HG03045 (cell line): ENCODE measurements around the gene CITED2.

Source experiments
- ATAC-seq: cut with Tn5 transposase; IDR thresholded peaks from one replicate; pipeline ENCODE4 v1.9.1; 2021; ENCODE audit warnings: mild to moderate bottlenecking, moderate library complexity; ENCODE audit not compliant: unreplicated experiment

Gene CITED2

DNA sequence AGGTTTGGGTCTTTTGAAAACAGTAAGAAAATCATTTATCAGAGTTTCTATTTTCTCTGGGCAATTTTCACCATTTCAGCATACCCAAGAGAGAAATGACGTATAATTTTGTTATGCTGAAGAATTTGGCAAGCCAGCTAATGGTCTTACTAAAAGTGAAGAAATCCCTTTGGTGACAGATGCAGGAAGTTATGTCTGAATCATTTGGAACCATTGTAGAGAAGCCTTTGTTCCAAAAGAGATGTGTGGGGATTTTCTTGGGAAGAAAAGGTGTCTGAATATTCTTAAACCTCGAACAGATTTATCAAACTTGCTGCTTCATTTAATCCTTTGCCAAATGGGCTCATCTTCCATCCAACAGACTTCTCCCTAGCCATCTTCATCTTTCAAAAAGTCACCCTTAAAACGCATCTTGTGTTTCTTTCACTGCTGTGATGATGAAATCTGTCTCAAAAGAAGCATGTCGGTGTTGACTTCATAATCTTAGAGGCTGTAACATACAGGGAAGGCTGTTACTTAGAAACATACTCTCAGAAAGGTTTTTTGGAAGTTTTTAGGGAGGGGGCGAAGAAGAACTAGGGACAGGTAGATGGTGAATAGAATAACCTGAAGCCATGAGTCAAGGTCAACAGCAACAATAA is 39.5 kb downstream of the CITED2 start:
- no peak for ATAC-seq

DNA sequence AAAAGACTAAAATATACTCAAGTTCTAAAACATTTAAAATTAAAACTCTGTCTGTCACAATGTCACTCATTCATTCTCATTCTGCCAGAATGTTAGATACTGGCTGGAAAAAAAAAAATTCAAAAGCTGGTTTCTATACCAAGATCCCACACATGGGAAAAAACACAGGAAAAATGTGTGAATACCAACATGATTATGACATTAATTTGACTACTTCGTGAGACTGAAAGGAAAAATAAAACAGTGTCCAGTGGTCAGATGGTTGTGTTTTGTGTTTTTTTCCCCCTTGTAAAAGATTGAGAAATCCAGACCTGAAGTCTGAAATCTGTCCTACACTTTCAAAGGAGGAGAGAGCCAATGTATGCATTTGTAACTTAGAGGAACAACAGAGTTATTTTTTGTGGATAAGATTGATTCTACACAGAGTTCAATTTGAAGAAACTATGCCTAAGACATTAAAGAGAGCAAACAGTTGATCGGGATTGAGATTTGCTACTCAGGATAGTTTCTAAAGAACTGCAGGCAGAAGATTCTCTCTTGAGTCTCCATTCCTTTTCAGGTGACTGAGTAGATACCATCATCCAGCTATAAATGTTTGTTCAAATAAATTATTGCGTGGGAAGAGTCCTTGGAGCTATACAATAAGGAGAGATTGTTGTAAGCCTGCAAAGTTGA is 43.5 kb downstream of the CITED2 start:
- no peak for ATAC-seq

DNA sequence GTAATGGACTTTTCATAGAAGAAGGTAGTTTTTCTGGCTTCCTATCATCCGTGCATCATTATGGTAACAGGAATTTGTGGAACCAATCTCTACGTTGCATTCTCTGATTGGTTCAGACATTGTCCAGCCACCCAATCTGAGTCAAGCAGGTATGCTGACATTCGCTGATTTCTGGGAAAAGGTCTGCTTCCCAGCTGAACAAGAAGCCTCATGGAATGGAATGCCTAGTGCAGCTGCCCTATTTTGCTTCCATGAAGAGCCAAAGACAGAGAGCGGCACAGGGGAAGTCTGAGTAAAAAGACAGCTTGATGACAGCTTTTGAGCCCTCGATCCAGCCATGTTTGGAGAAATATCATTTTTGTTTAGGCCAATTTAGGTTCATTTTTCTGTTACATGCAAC is 44.1 kb downstream of the CITED2 start:
- ATAC-seq = no peak

DNA sequence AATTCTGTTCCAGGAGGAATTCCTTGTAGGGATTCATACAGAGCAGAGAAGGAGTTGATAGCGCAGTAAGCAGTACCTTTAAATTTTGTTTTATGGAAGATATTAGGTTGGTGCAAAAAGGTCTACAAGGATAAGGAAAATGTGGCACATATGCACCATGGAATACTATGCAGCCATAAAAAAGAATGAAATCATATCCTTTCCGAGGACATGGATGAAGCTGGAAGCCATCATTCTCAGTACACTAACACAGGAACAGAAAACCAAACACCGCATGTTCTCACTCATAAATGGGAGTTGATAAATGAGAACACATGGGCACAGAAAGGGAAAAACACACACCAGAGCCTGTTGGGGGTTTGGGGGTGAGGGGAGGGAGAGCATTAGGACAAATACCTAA is 45.2 kb downstream of the CITED2 start:
- ATAC-seq = no peak

DNA sequence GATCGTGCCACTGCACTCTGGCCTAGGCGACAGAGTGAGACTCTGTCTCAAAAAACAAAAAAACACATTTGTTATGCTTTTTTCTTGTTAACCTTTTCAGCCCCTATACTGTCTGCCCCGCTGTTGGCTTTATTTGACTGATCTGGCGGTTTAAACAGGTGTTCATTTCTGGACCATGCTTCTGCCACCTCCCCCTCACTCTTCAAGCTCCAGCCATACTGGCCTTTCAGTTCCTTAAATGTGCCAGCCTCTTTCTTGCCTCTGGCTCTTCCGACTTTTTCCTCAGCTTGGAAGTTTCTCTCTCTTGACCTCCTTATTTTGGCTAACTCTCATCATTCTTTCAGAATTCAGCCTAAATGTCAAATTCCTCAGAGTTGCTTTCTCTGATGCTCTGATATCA is 47.4 kb downstream of the CITED2 start:
- peak; percentile 41 for ATAC-seq

DNA sequence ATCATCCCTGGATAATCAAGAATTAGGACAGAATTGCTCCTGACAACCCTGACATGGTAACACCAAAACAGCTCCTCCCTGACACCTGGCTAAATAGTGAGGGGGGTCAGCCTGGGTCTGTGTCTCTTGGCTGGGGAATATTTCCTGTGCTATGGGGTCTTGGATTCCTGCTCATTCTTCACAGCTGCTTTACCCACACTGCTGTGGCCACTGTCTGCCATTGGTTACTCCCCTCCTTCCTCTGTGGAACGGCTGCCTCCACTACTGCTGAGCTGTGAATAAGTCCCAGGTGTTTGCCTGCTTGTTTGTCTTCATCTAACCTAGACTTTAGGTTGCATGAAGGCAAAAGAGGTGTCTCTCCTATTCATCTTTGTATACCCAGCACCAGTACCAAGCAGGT is 48.8 kb downstream of the CITED2 start:
- ATAC-seq = no peak

DNA sequence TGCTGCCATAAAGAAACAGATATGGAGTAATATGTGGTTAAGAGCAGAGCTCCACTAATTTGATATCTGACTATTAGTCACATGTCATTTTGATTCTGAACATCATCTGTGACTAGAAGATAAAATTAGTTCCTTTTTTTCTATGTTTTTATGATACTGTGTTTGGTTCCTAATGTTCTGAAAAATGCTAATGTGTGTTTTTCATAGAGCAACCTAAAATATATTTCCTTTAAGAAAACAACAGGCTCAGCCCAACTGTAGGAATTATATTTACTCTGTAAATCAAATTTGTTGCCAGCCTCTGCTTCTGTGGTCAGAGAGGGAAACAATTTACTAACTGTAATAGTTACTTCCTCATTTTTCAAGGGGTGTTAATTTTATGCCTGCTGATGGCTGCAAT is 49.3 kb downstream of the CITED2 start:
- no peak for ATAC-seq

DNA sequence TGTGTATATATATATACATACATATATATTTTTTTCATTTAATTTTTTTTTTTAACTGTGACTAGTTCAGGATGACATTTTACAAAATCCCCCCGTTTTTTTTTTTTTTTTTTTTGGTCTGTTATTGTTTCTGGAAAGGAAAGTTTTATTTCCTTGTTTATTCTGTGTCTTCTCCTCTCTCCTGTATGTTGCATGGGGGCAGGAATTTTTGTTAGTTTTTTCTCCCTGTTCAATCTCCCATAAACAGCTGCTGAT is 50.2 kb downstream of the CITED2 start:
- ATAC-seq = no peak

DNA sequence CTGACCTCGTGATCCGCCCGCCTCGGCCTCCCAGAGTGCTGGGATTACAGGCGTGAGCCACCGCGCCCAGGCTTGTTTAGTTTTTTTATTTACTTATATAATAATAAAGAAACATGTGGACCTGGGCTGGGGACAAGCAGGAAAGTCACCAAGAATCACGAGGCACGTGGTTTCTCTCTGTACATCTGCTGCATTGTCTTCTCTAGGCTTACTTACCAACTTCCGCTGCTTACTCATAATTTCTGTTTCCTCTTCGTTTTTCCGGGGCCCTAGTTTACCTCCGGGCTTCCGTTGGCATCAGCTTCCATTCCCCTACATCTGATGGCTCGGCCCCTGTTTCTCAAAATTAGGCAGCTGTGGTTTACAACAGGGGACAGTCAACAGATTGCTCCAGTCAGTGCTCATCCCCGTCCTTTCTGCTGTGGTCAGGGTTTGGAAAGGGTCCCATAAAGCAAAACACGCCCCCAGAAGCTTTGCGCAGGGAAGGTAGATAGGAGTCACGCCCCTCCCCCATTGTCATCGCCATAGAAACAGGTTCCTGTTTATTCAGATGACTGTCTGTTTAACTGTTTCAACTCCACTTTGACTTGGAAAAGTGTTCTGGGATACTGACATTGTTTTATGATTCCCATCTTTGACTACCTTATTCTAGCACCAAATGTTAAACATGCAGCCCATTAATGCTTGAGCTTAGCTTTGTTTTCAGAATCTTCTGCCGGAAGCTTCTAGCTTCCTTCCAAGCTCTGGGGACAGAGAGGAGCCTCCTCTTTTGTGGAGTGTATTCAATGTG is 50.7 kb downstream of the CITED2 start:
- ATAC-seq = peak; percentile 45
